OCI-LY3 (cell line): ENCODE results near the gene GLCE.

Experiments
- H2AFZ ChIP-seq: fragments of 200-600, 300-600 bp; shearing (Covaris generic); 2 replicates; pipeline ENCODE4 v1.6.0; 2014; ENCODE audit warnings: antibody characterized with exemption, low read depth, low read length
- H3K27ac ChIP-seq: fragments of 200-600, 300-600 bp; sonication (generic); 2 replicates; pipeline ENCODE4 v1.5.1; 2014; ENCODE audit warnings: mild to moderate bottlenecking, low read length, moderate library complexity, mixed read lengths
- H3K27me3 ChIP-seq: fragments of 200-600, 300-600 bp; sonication (generic); 2 replicates; pipeline ENCODE4 v1.6.1; 2014; ENCODE audit warnings: low read depth, low read length, mixed read lengths
- H3K36me3 ChIP-seq: fragments of 200-600, 300-600 bp; sonication (generic); replicated peaks from 2 replicates; pipeline ENCODE3; 2014; ENCODE audit warnings: low read depth, low read length, mixed read lengths
- H3K4me1 ChIP-seq: fragments of 300-600, 200-600 bp; sonication (generic); 2 replicates; pipeline ENCODE4 v1.6.1; 2014; ENCODE audit warnings: low read length, mixed read lengths
- H3K4me2 ChIP-seq: fragments of 200-600, 300-600 bp; sonication (generic); 2 replicates; pipeline ENCODE4 v1.6.1; 2014; ENCODE audit warnings: low read length, mixed read lengths
- H3K4me3 ChIP-seq: fragments of 300-600, 200-600 bp; sonication (generic); 2 replicates; pipeline ENCODE4 v1.5.1; 2014; ENCODE audit warnings: antibody characterized with exemption, mild to moderate bottlenecking, low read length, moderate library complexity
- H3K79me2 ChIP-seq: fragments of 300-600, 200-600 bp; shearing (Covaris generic); 2 replicates; pipeline ENCODE4 v1.6.1; 2014; ENCODE audit warnings: mild to moderate bottlenecking, low read length, mixed read lengths
- H3K9ac ChIP-seq: fragments of 300-600, 200-600 bp; shearing (Covaris generic); 2 replicates; pipeline ENCODE4 v1.6.0; 2014; ENCODE audit warnings: mild to moderate bottlenecking, low read length, moderate library complexity
- H3K9me3 ChIP-seq: fragments of 200-600, 300-600 bp; shearing (Covaris generic); 2 replicates; pipeline ENCODE4 v1.6.1; 2014; ENCODE audit warnings: low read length, mixed read lengths; ENCODE audit not compliant: insufficient read depth
- H4K20me1 ChIP-seq: fragments of 200-600, 300-600 bp; sonication (generic); 2 replicates; pipeline ENCODE4 v1.6.1; 2016; ENCODE audit warnings: low read length, mixed read lengths; ENCODE audit not compliant: insufficient read depth
- EZH2phosphoT487 ChIP-seq: fragments of 200-600 bp; shearing (Covaris generic); IDR thresholded peaks from 2 replicates; pipeline ENCODE4 v1.6.1; 2018; ENCODE audit warnings: antibody characterized with exemption, mixed run types, low read depth
- TF ChIP-seq, protein P1 (sequence below): fragments of 200-600, 300-600 bp; sonication (generic); IDR thresholded peaks from 2 replicates; pipeline ENCODE4 v1.5.1; 2014; ENCODE audit warnings: antibody characterized with exemption, low read length, low read depth

Gene GLCE

DNA sequence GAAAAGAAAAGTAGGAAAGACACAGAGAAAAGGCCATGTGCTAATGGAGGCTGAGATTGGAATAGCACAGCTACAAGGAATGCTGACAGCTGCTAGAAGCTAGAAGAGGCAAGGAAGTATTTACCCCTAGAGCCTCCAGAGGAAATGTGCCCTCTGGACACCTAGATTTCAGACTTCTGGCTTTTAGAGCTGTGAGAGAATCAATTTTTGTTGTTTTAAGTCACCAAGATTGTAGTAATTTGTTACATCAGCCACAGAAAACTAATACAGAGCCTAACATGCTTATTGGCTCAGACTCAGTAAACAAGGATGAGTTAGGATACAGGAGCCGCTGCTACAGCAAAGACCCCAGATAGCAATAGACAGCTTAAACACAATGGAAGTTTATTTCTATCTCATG lies 33.1 kb upstream of the GLCE start:
- Histone ChIP-seq H2AFZ (no peak overlapping the region), H3K4me1 (no peaks in the 10 kb centered on the region), H3K36me3 (no peaks in the 10 kb centered on the region), H3K27me3 (no peaks in the 10 kb centered on the region), H3K9ac (no peak overlapping the region), H3K27ac (no peak overlapping the region), H3K9me3 (no peaks in the 10 kb centered on the region), H3K79me2 (no peaks in the 10 kb centered on the region), H3K4me3 (no peak overlapping the region), H3K4me2 (no peak overlapping the region), H4K20me1 (no peaks in the 10 kb centered on the region)
- no peak for TF ChIP-seq EZH2phosphoT487
- TF ChIP-seq, protein P1, sequence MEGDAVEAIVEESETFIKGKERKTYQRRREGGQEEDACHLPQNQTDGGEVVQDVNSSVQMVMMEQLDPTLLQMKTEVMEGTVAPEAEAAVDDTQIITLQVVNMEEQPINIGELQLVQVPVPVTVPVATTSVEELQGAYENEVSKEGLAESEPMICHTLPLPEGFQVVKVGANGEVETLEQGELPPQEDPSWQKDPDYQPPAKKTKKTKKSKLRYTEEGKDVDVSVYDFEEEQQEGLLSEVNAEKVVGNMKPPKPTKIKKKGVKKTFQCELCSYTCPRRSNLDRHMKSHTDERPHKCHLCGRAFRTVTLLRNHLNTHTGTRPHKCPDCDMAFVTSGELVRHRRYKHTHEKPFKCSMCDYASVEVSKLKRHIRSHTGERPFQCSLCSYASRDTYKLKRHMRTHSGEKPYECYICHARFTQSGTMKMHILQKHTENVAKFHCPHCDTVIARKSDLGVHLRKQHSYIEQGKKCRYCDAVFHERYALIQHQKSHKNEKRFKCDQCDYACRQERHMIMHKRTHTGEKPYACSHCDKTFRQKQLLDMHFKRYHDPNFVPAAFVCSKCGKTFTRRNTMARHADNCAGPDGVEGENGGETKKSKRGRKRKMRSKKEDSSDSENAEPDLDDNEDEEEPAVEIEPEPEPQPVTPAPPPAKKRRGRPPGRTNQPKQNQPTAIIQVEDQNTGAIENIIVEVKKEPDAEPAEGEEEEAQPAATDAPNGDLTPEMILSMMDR = no peak

DNA sequence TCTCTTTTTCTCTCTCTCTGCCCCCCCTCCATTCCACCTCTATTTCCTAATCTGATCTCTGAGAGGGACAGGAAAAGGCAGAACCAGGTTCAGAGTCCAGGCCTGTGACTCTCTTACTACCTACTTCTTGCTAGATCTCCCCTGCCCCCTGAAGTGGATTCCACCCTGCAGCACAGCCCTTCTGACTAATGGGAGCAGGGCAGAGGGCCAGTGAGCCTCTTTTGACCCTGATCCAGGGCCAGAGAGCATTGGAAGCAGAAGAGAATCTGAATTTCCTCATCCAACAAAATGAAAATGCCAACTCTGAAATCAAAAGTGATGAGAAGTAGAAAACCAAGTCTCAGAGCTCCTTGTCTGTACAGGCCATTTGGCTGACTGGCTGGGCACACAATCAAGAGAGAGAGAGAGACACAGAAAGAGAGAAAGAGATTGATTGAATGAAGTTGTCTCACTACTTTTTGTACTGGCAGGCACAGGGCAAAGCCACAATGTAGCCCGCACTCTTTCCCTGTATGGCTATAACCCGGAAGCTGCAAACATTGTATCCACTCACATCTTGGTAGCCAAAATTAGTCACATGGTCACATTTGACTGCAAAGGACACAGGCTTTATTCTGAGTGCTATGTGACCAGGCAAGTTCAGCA lies 31.6 kb upstream of the GLCE start:
- H3K4me1 ChIP-seq = no peaks in the 10 kb centered on the region
- no peaks in the 10 kb centered on the region for H3K9me3 ChIP-seq
- no peaks in the 10 kb centered on the region for H4K20me1 ChIP-seq
- no peak overlapping the region for H3K9ac ChIP-seq
- TF ChIP-seq EZH2phosphoT487 = no peak
- TF ChIP-seq, protein P1 = no peak
- H3K27me3 ChIP-seq = no peaks in the 10 kb centered on the region
- no peaks in the 10 kb centered on the region for H3K79me2 ChIP-seq
- no peak overlapping the region for H3K4me2 ChIP-seq
- H3K27ac ChIP-seq = no peak overlapping the region
- H2AFZ ChIP-seq = no peak overlapping the region
- no peaks in the 10 kb centered on the region for H3K36me3 ChIP-seq
- no peak overlapping the region for H3K4me3 ChIP-seq

DNA sequence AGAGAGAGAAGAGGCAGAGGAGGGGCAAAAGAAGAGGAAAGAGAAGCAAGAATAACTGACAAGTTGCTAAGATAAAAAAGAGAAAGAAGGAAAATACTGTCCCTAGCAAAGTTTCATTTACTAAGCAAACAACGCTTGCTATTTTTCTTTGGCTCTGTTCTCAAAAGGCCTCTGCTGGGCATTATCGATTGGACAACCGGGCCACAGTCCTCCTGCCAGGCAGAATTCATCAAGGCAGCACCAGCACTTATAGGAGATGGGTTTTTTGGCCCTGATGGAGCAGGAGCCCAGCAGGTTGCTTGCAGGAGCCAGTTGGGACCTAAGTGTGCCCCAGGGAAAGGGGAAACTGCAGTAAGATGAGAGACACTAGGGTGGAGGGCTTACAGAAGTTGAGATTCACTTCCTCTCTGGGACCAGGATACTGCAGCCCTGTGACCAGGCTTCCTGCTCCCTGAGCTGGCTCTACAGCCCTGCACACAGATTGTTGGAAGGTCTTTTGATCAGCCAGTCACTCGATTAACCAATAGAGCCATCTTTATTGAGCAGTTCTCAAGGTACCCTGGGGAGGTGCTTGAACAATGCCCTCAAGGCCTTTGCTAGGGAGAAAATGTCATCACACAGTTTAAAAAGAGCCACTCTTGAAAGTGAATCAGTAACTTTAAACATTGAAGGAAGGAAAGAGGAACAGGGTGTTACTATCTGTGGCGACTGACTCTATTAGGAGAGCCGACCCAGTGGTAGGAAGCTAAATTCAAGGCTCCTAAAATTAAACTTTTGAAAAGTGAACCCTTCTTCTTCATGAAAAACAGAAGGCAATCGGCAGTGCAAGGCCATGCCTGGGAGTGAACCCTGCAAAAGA lies 28.8 kb upstream of the GLCE start:
- Histone ChIP-seq H3K36me3 (no peaks in the 10 kb centered on the region), H3K9ac (no peak overlapping the region), H3K4me2 (no peak overlapping the region), H3K9me3 (no peaks in the 10 kb centered on the region), H3K4me1 (no peaks in the 10 kb centered on the region), H3K79me2 (no peaks in the 10 kb centered on the region), H4K20me1 (no peaks in the 10 kb centered on the region), H2AFZ (no peak overlapping the region), H3K27ac (no peak overlapping the region), H3K27me3 (peaks cover 6% of the 10 kb centered on the region), H3K4me3 (no peak overlapping the region)
- TF ChIP-seq, protein P1 = no peak
- TF ChIP-seq EZH2phosphoT487 = no peak

DNA sequence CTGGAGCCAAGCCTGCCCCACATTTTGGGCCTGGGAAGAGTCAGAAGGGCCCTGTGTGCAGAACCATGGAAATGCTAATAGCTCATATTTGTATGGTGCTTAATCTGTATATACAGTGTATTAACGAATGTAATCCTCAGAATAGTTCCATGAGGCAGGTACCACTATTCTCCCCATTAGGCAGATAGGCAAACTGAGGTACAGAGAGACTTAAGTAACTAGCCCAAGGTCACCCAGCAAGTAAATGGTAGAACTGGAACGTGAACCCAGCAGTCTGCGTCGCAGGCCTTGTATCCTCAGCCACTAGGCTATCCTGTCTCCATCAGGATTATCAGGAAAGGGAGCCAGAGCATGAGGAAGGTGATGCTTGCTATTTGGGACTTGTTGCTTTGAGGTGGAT lies 28.0 kb upstream of the GLCE start:
- TF ChIP-seq, protein P1 = no peak
- no peak for TF ChIP-seq EZH2phosphoT487

More for the DNA sequence above, 28.0 kb upstream of the GLCE start:
- Histone ChIP-seq H3K4me1 (no peaks in the 10 kb centered on the region), H3K27me3 (peaks cover 9% of the 10 kb centered on the region), H3K36me3 (no peaks in the 10 kb centered on the region), H3K9ac (no peak overlapping the region), H3K4me3 (no peak overlapping the region), H3K27ac (no peak overlapping the region), H3K79me2 (no peaks in the 10 kb centered on the region), H4K20me1 (no peaks in the 10 kb centered on the region), H2AFZ (no peak overlapping the region), H3K9me3 (no peaks in the 10 kb centered on the region), H3K4me2 (no peak overlapping the region)
